ENCODE measurements around the gene LENG8. TPM values are rescaled to one million over a fixed set of nuclear protein-coding genes. Genes with fewer than 3 reads are reported as not detected.
"Not testable (repeated sequence)": the region's sequence is repeated elsewhere in the genome, so short reads cannot be mapped to it uniquely, and the experiment has no call there.

The LENG8 gene
- total and polyA plus RNA-seq, 2 of the 8 experiments (the other 6 are each of a cell fraction or from before 2014, with no cell fraction given) = 62.2 to 108 TPM

DNA sequence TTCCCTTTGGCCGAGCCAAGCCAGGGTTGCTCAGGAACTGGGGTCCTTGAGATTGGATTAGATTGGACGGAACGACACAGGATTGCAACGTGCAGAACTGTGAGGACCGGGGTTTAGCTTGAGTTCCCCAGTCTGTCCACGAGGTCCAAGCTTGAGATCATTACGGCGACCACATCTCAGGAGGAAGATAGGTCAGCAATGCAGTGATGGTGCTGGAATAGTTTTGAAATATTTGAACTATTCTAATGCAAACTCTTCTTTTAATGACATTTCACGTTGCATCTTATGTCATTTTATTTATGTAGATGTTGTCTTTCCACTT is 49.4 kb downstream of the LENG8 start:
- H3K14ac ChIP-seq (ENCODE audit: insufficient read length); H2BK12ac ChIP-seq (ENCODE audit: low read depth, low read length); POLR2A ChIA-PET (ENCODE audit: partially characterized antibody); H2BK120ac ChIP-seq (replicated peaks; ENCODE audit: low read depth, low read length); H3K36me3 ChIP-seq (ENCODE audit: control insufficient read depth in 2 of 4, insufficient read depth in 4 of 4, low read length in 3 of 4); H3K27ac ChIP-seq (ENCODE audit: low read depth, low read length); CTCF ChIA-PET (ENCODE audit: partially characterized antibody); H3K23ac ChIP-seq (ENCODE audit: insufficient read length); H2BK15ac ChIP-seq (ENCODE audit: low read length); H3K9ac ChIP-seq (replicated peaks in 1 of 4; ENCODE audit: extremely low read depth in 1 of 4, low read depth in 3 of 4, low read length in 3 of 4); H2AFZ ChIP-seq (ENCODE audit: low read length); H4K8ac ChIP-seq (ENCODE audit: extremely low read depth, insufficient read depth, low read length); H3K4me2 ChIP-seq (ENCODE audit: insufficient read depth in 1 of 2, low read depth in 2 of 2, low read length in 2 of 2); H3K23me2 ChIP-seq (ENCODE audit: low read depth, low read length); H4K5ac ChIP-seq (ENCODE audit: insufficient read length, low read depth, low read length); H3K18ac ChIP-seq (ENCODE audit: extremely low read depth, low read length); H4K20me1 ChIP-seq (replicated peaks in 1 of 2; ENCODE audit: control insufficient read depth in 1 of 2, insufficient read depth in 2 of 2, low read length in 2 of 2); H3K4me1 ChIP-seq (replicated peaks in 1 of 4; ENCODE audit: control insufficient read depth in 3 of 4, insufficient read depth in 4 of 4, low read length in 3 of 4); H3K27me3 ChIP-seq (replicated peaks in 1 of 4; ENCODE audit: control insufficient read depth in 3 of 4, extremely low read depth in 1 of 4, insufficient read depth in 3 of 4, low read length in 3 of 4); H4K91ac ChIP-seq (replicated peaks; ENCODE audit: insufficient read length, low read length); H3K4ac ChIP-seq (replicated peaks; ENCODE audit: insufficient read length, low read depth, low read length); FAIRE-seq; DNase-seq (ENCODE audit: low read depth in 1 of 2, low spot score in 2 of 2); H3K4me3 ChIP-seq (ENCODE audit: extremely low read depth in 1 of 4, insufficient read depth in 2 of 4, low read depth in 3 of 4, low read length in 4 of 4); H2BK5ac ChIP-seq (ENCODE audit: low read depth, low read length); H3K56ac ChIP-seq (replicated peaks; ENCODE audit: insufficient read length, low read depth, low read length); H3K79me2 ChIP-seq (ENCODE audit: control insufficient read depth in 1 of 2, insufficient read depth in 2 of 2, low read length in 2 of 2); H2AK5ac ChIP-seq (ENCODE audit: low read depth, low read length); H2BK20ac ChIP-seq (ENCODE audit: low read length); H3K79me1 ChIP-seq (ENCODE audit: low read depth, low read length): not testable (repeated sequence)
- 76% methylated on average over 9 of the region's 9 CpGs; no CpG with 5 or more reads in 1 of the 2 experiments for WGBS, 2 experiments (ENCODE audit: extremely low coverage in 1 of 2, insufficient coverage in 1 of 2, insufficient read length in 1 of 2, insufficient replicate concordance in 2 of 2, low coverage in 1 of 2, low lambda C conversion rate in 2 of 2, missing lambda C conversion rate in 1 of 2)
- H3K9me3 ChIP-seq (ENCODE audit: insufficient read depth in 2 of 2, low read depth in 1 of 2, low read length in 1 of 2) = peaks cover 28 to 74% of the 10 kb centered on the region in 2 experiments

Data from H1 (cell line).